IMR-90 (cell line): ENCODE measurements around the gene ST7. TPM values are rescaled to one million over a fixed set of nuclear protein-coding genes. Genes with fewer than 3 reads are reported as not detected.

ENCODE experiments used
- ATAC-seq: fragments of 200-7000 bp; cut with Tn5 transposase; 2 replicates; pipeline ENCODE4 v1.9.1; 2020; ENCODE audit warnings: low read depth, mild to moderate bottlenecking, moderate library complexity
- BruUV-seq: library from RNA; stranded (reverse); fragments of 400-500 nt; replicated peaks from 2 replicates; lab custom pipeline; 2021; lab: Mats Ljungman, UMichigan
- CTCF ChIA-PET: fragments of 300-600 bp; formaldehyde crosslinking; extraction: SDS; loops from one replicate; lab custom pipeline; 2021; ENCODE audit warnings: antibody characterized with exemption; lab: Yijun Ruan, JAX
- POLR2A ChIA-PET: fragments of 300-600 bp; sonication (Branson Sonifier 250); formaldehyde crosslinking; loops from one replicate; lab custom pipeline; 2022; ENCODE audit warnings: antibody characterized with exemption; ENCODE audit not compliant: unreplicated experiment; lab: Charles Lee
- DNase-seq: peaks from one replicate; pipeline ENCODE4 v3.0.0; 2013
- H2AFZ ChIP-seq: replicated peaks from 2 replicates; pipeline ENCODE3; 2013; ENCODE audit warnings: low read length, mild to moderate bottlenecking; ENCODE audit not compliant: poor library complexity
- H2AK5ac ChIP-seq: 2 replicates; pipeline ENCODE4 v1.6.1; 2013; ENCODE audit warnings: low read depth, low read length, inconsistent platforms
- H2AK9ac ChIP-seq: replicated peaks from 2 replicates; pipeline ENCODE3; 2013; ENCODE audit warnings: mild to moderate bottlenecking, low read depth, low read length, moderate library complexity; ENCODE audit not compliant: poor library complexity
- H2BK120ac ChIP-seq: 2 replicates; pipeline ENCODE4 v1.6.1; 2013; ENCODE audit warnings: low read depth, low read length, inconsistent platforms
- H2BK15ac ChIP-seq: 3 replicates; pipeline ENCODE4 v1.6.1; 2013; ENCODE audit warnings: low read depth, low read length, inconsistent platforms
- H2BK20ac ChIP-seq: 2 replicates; pipeline ENCODE4 v1.6.1; 2013; ENCODE audit warnings: low read depth, mild to moderate bottlenecking, inconsistent platforms, low read length, moderate library complexity
- H2BK5ac ChIP-seq: 2 replicates; pipeline ENCODE4 v1.6.1; 2013; ENCODE audit warnings: mild to moderate bottlenecking, low read depth, low read length, inconsistent platforms; ENCODE audit not compliant: poor library complexity, severe bottlenecking
- H3K14ac ChIP-seq: replicated peaks from 2 replicates; pipeline ENCODE4 v1.6.1; 2013; ENCODE audit warnings: low read depth, low read length, inconsistent platforms
- H3K18ac ChIP-seq: 2 replicates; pipeline ENCODE4 v1.6.1; 2013; ENCODE audit warnings: low read depth, low read length, control low read depth
- H3K23ac ChIP-seq: 2 replicates; pipeline ENCODE4 v1.6.1; 2013; ENCODE audit warnings: low read depth, low read length, inconsistent platforms
- H3K27ac ChIP-seq: 2 replicates; pipeline ENCODE4 v1.5.1; 2013; ENCODE audit warnings: mild to moderate bottlenecking, control low read depth, low read length; ENCODE audit not compliant: insufficient read depth
- H3K27me3 ChIP-seq: 2 replicates; pipeline ENCODE4 v1.6.1; 2013; ENCODE audit warnings: low read length; ENCODE audit not compliant: control insufficient read depth, insufficient read depth
- H3K36me3 ChIP-seq: 2 replicates; pipeline ENCODE4 v1.6.1; 2013; ENCODE audit warnings: low read length, mixed read lengths; ENCODE audit not compliant: control insufficient read depth, insufficient read depth
- H3K4ac ChIP-seq: 2 replicates; pipeline ENCODE4 v1.6.1; 2013; ENCODE audit warnings: low read depth, low read length, inconsistent platforms
- H3K4me1 ChIP-seq: 2 replicates; pipeline ENCODE4 v1.6.1; 2013; ENCODE audit warnings: low read length, mixed read lengths; ENCODE audit not compliant: control insufficient read depth, insufficient read depth
- H3K4me2 ChIP-seq: 2 replicates; pipeline ENCODE4 v1.6.1; 2013; ENCODE audit warnings: low read depth, mild to moderate bottlenecking, control low read depth, low read length, moderate library complexity
- H3K4me3 ChIP-seq: 2 replicates; pipeline ENCODE4 v1.5.1; 2013; ENCODE audit warnings: low read depth, mild to moderate bottlenecking, control low read depth, low read length, moderate library complexity; ENCODE audit not compliant: insufficient read depth
- H3K56ac ChIP-seq: 2 replicates; pipeline ENCODE4 v1.6.1; 2013; ENCODE audit warnings: low read length, inconsistent platforms; ENCODE audit not compliant: insufficient read depth; ENCODE audit errors: extremely low read depth
- H3K79me1 ChIP-seq, 2 experiments: 2 replicates each; pipeline ENCODE4 v1.6.1; 2013; ENCODE audit warnings: low read length in 2 of 2, inconsistent platforms in 1 of 2, low read depth in 1 of 2
- H3K9ac ChIP-seq: 2 replicates; pipeline ENCODE4 v1.6.1; 2013; ENCODE audit warnings: low read depth, low read length, control low read depth
- H3K9me1 ChIP-seq: 2 replicates; pipeline ENCODE4 v1.6.1; 2013; ENCODE audit warnings: low read length, inconsistent platforms; ENCODE audit not compliant: insufficient read depth
- H3K9me3 ChIP-seq: 2 replicates; pipeline ENCODE4 v1.6.1; 2013; ENCODE audit warnings: low read length; ENCODE audit not compliant: control insufficient read depth, insufficient read depth
- H4K20me1 ChIP-seq: 2 replicates; pipeline ENCODE4 v1.6.1; 2013; ENCODE audit warnings: low read length, inconsistent platforms; ENCODE audit not compliant: insufficient read depth
- H4K5ac ChIP-seq: 2 replicates; pipeline ENCODE4 v1.6.1; 2013; ENCODE audit warnings: mild to moderate bottlenecking, low read depth, low read length, control low read depth
- H4K8ac ChIP-seq, 2 experiments: 2 replicates each; pipeline ENCODE4 v1.6.1; 2013; ENCODE audit warnings: low read depth in 2 of 2, low read length in 2 of 2, control low read depth in 1 of 2, inconsistent platforms in 1 of 2
- H4K91ac ChIP-seq: 2 replicates; pipeline ENCODE4 v1.6.1; 2013; ENCODE audit warnings: low read depth, low read length, inconsistent platforms; ENCODE audit not compliant: insufficient read depth
- CHD1 ChIP-seq: IDR thresholded peaks from 2 replicates; pipeline ENCODE4 v1.6.1; 2012; ENCODE audit warnings: low read depth, low read length, improper control_type of control experiment
- FOS ChIP-seq: fragments of 150-350 bp; IDR thresholded peaks from 2 replicates; pipeline ENCODE4 v1.6.1; 2016; ENCODE audit warnings: low read depth, low read length
- MAZ ChIP-seq: IDR thresholded peaks from 2 replicates; pipeline ENCODE4 v1.6.1; 2012; ENCODE audit warnings: low read depth, mild to moderate bottlenecking, low read length, improper control_type of control experiment, moderate library complexity, borderline replicate concordance
- SMC3 ChIP-seq: fragments of 150-350 bp; IDR thresholded peaks from 2 replicates; pipeline ENCODE4 v1.6.1; 2016; ENCODE audit warnings: low read depth, mild to moderate bottlenecking, antibody characterized with exemption, low read length, moderate library complexity
- WGBS, 2 experiments: methylation state at CpG; one replicate each; pipeline versions ENCODE4 v1.1.5 to v1.1.7; 2013; ENCODE audit warnings: missing lambda C conversion rate in 2 of 2; ENCODE audit not compliant: insufficient read length in 1 of 2; ENCODE audit errors: extremely low coverage in 2 of 2; 5-methylcytosine and 5-hydroxymethylcytosine counted together
- dilution Hi-C: fragments of 300-500 bp; cut with HindIII; formaldehyde crosslinking; loops from one replicate; pipeline ENCODE4 v1.14.3; 2018; ENCODE audit warnings: low sequenced_read_pairs; ENCODE audit not compliant: unreplicated experiment
- in situ Hi-C: fragments of 300-500 bp; cut with MboI; formaldehyde crosslinking; loops from 3 replicates; pipeline ENCODE4 v1.14.3; 2019; ENCODE audit warnings: low sequenced_read_pairs, inconsistent platforms, mixed read lengths
- intact Hi-C: fragments of 100-400 bp; cut with micrococcal nuclease; formaldehyde crosslinking; loops from 2 replicates; pipeline ENCODE4 v1.10.0; 2022
- polyA plus RNA-seq, 3 experiments: library from polyadenylated mRNA; depleted of rRNA; stranded (reverse); fragments of >200 nt; gene quantifications; 2 replicates each; pipeline ENCODE4 v1.2.3, GENCODE V29; 2012; ENCODE audit warnings: low replicate concordance in 1 of 3
- total RNA-seq: library from RNA; depleted of rRNA; stranded (reverse); fragments of >200 nt; gene quantifications from 2 replicates; pipeline ENCODE4 v1.2.3, GENCODE V29; 2012

Gene ST7
- total and polyA plus RNA-seq, 2 of the 4 experiments (the other 2 are of a cell fraction): 18.6 to 26.0 TPM

DNA sequence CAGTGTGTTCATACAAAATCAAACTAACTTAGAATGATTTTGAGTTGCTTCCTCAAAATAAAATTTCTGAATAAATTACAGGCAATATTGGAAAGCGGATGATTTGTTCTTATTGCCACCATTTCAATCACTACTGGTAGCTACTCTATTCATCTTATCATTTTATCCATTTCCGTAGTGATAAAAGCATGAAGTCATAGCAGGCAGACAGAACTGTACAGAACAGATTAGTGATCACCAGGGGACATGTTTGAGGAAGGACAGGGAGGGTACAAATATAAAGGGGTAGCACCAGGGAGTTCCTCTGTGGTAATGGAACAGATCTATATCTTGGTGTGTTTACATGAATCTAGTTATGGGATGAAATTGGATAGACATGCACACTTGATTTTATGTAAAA, 231.1 kb downstream of the ST7 start:
- no CpG with 5 or more reads among the region's 2 CpGs for WGBS, 2 experiments
- Histone ChIP-seq H4K20me1 (no peaks in the 10 kb centered on the region), H2AFZ (no peak overlapping the region), H3K9me1 (peaks cover under 1% of the 10 kb centered on the region; the same call in 1 of the 2 replicates), H3K9me3 (no peaks in the 10 kb centered on the region), H2AK9ac (no peak overlapping the region), H4K8ac (no peak overlapping the region), H2BK20ac (no peak overlapping the region), H3K56ac (no peak overlapping the region), H2BK15ac (no peak overlapping the region), H3K36me3 (peaks cover 2% of the 10 kb centered on the region; the same call in 1 of the 2 replicates), H2AK5ac (no peak overlapping the region), H3K27ac (no peak overlapping the region), H3K14ac (no peak overlapping the region), H3K27me3 (no peaks in the 10 kb centered on the region), H3K18ac (no peak overlapping the region), H2BK5ac (no peak overlapping the region), H3K4me3 (no peak overlapping the region), H3K4me2 (no peak overlapping the region), H3K4me1 (0 out of 2 replicates have a peak, but pooled peaks cover 1% of the 10 kb centered on the region), H2BK120ac (no peak overlapping the region), H4K5ac (no peak overlapping the region), H3K4ac (no peak overlapping the region), H3K23ac (no peak overlapping the region), H3K79me1 (no peaks in the 10 kb centered on the region), H3K9ac (no peak overlapping the region), H4K91ac (no peak overlapping the region)
- TF ChIP-seq CHD1 (no peak), MAZ (no peak), FOS (no peak), SMC3 (no peak)
- no peak for DNase-seq
- intact Hi-C loops (no loop called here), dilution Hi-C loops (no loop called here), in situ Hi-C loops (no loop called here)
- ChIA-PET CTCF (interaction anchor here (0.5 kb wide), 1 partner anchor 940 kb away, joined by 3 read pairs; no protein-coding TSS in a partner anchor), POLR2A (no interaction called here)
- no TSS peak for BruUV-seq
- ATAC-seq: no peak
